ENCODE results near the gene PDE4A.
"Not testable (repeated sequence)": the region's sequence is repeated elsewhere in the genome, so short reads cannot be mapped to it uniquely, and the experiment has no call there.

Gene PDE4A

GRCh38 chr19:10420444-10421239 lies at the start of gene PDE4A:
Gene PDE4A, plus strand, starts transcription at chr19:10420538. Its CDS starts 227 bp downstream, at chr19:10420765.
- Histone ChIP-seq H3K27me3 (ENCODE audit: control insufficient read depth in 1 of 2, insufficient read depth in 2 of 2, low read length in 2 of 2) (peaks cover 61 to 89% of the 10 kb centered on the region in 2 donors), H3K4me3 (ENCODE audit: low read depth in 1 of 2, low read length in 2 of 2) (peak within 1 kb of the TSS in 1 of 2 donors; percentile 27), H3K4me1 (ENCODE audit: insufficient read depth, low read length) (peaks cover 28% of the 10 kb centered on the region), H3K36me3 (ENCODE audit: insufficient read depth, low read length) (no peaks in the 10 kb centered on the region), H3K9me3 (ENCODE audit: low read length) (no peaks in the 10 kb centered on the region), H3K9ac (ENCODE audit: low read length) (no peak within 1 kb of the TSS), H3K27ac (ENCODE audit: low read depth, low read length) (no peak within 1 kb of the TSS)

DNA sequence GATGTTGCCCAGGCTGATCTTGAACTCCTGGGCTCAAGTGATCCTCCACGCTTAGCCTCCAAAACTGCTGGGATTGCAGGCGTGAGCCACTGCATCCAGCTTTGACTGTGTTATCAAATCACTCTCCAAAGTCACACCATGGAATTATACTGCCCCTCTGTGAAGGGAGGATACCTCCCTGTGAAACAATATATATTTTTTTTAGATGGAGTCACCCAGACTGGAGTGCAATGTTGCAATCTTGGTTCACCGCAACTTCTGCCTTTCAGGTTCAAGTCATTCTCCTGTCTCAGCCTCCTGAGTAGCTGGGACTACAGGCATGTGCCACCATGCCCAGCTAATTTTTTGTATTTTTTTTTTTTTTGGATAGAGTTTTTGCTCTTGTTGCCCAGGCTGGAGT lies 47.6 kb upstream of the PDE4A start:
- Histone ChIP-seq H3K4me1 (ENCODE audit: insufficient read depth, low read length) (no peaks in the 10 kb centered on the region), H3K9me3 (ENCODE audit: low read length) (no peaks in the 10 kb centered on the region), H3K36me3 (ENCODE audit: insufficient read depth, low read length) (peaks cover 10% of the 10 kb centered on the region), H3K27ac (ENCODE audit: low read depth, low read length) (no peak overlapping the region), H3K27me3 (ENCODE audit: control insufficient read depth in 1 of 2, insufficient read depth in 2 of 2, low read length in 2 of 2) (no peaks in the 10 kb centered on the region), H3K4me3 (ENCODE audit: low read depth in 1 of 2, low read length in 2 of 2) (no peak overlapping the region), H3K9ac (ENCODE audit: low read length) (no peak overlapping the region)

DNA sequence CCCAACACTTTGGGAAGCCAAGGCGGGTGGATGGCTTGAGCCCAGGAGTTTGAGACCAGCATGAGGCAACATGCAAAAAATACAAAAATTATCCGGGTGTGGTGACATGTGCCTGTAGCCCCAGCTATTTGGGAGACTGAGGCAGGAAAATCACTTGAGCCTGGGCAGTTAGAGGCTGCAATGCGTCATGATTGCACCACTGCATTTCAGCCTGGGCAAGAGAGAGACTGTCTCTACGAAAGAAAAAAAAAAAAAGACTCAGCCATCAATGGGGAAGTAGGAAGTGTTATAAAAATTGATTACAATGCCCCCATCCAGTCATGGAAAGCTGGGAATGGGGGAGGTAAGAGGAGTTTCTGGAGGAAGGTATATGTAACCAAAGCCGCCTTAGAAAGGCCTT lies 45.4 kb upstream of the PDE4A start:
- peaks cover 5% of the 10 kb centered on the region for H3K36me3 ChIP-seq (ENCODE audit: insufficient read depth, low read length)
- no peak overlapping the region for H3K4me3 ChIP-seq (ENCODE audit: low read depth in 1 of 2, low read length in 2 of 2)
- H3K4me1 ChIP-seq (ENCODE audit: insufficient read depth, low read length) = peaks cover 5% of the 10 kb centered on the region
- H3K27ac ChIP-seq (ENCODE audit: low read depth, low read length) = no peak overlapping the region
- H3K9me3 ChIP-seq (ENCODE audit: low read length) = no peaks in the 10 kb centered on the region
- H3K27me3 ChIP-seq (ENCODE audit: control insufficient read depth in 1 of 2, insufficient read depth in 2 of 2, low read length in 2 of 2) = no peaks in the 10 kb centered on the region
- no peak overlapping the region for H3K9ac ChIP-seq (ENCODE audit: low read length)

- H3K36me3 ChIP-seq (ENCODE audit: insufficient read depth, low read length); H3K4me1 ChIP-seq (ENCODE audit: insufficient read depth, low read length); H3K27ac ChIP-seq (ENCODE audit: low read depth, low read length); H3K27me3 ChIP-seq (ENCODE audit: control insufficient read depth in 1 of 2, insufficient read depth in 2 of 2, low read length in 2 of 2); H3K9ac ChIP-seq (ENCODE audit: low read length); H3K9me3 ChIP-seq (ENCODE audit: low read length); H3K4me3 ChIP-seq (ENCODE audit: low read depth in 1 of 2, low read length in 2 of 2): not testable (repeated sequence)
Measured at GRCh38 chr19:10377140-10377640, 43.1 kb upstream of the PDE4A start.

- Histone ChIP-seq H3K27me3 (ENCODE audit: control insufficient read depth in 1 of 2, insufficient read depth in 2 of 2, low read length in 2 of 2) (no peaks in the 10 kb centered on the region), H3K9ac (ENCODE audit: low read length) (no peak overlapping the region), H3K4me3 (ENCODE audit: low read depth in 1 of 2, low read length in 2 of 2) (no peak overlapping the region), H3K4me1 (ENCODE audit: insufficient read depth, low read length) (peaks cover 6% of the 10 kb centered on the region), H3K27ac (ENCODE audit: low read depth, low read length) (no peak overlapping the region), H3K9me3 (ENCODE audit: low read length) (no peaks in the 10 kb centered on the region), H3K36me3 (ENCODE audit: insufficient read depth, low read length) (peaks cover 5% of the 10 kb centered on the region)
Measured at GRCh38 chr19:10378124-10378523, 42.2 kb upstream of the PDE4A start.

- peak overlapping the region; percentile 73 for H3K27ac ChIP-seq (ENCODE audit: low read depth, low read length)
- H3K36me3 ChIP-seq (ENCODE audit: insufficient read depth, low read length) = peaks cover 5% of the 10 kb centered on the region
Measured at GRCh38 chr19:10379880-10380312, 40.4 kb upstream of the PDE4A start.

GRCh38 chr19:10380313-10381102 lies 39.8 kb upstream of the PDE4A start, which contains the start of gene TYK2:
Gene TYK2, minus strand, starts transcription at chr19:10380572. Its CDS starts 2,166 bp downstream, at chr19:10378406.
- Histone ChIP-seq H3K27ac (ENCODE audit: low read depth, low read length) (peak within 1 kb of the TSS; percentile 73), H3K4me1 (ENCODE audit: insufficient read depth, low read length) (peaks cover 6% of the 10 kb centered on the region), H3K4me3 (ENCODE audit: low read depth in 1 of 2, low read length in 2 of 2) (peak within 1 kb of the TSS; percentile 75 to 91), H3K27me3 (ENCODE audit: control insufficient read depth in 1 of 2, insufficient read depth in 2 of 2, low read length in 2 of 2) (no peaks in the 10 kb centered on the region), H3K9ac (ENCODE audit: low read length) (peak within 1 kb of the TSS; percentile 60), H3K9me3 (ENCODE audit: low read length) (no peaks in the 10 kb centered on the region), H3K36me3 (ENCODE audit: insufficient read depth, low read length) (peaks cover 5% of the 10 kb centered on the region)

More at GRCh38 chr19:10379880-10380312, 40.4 kb upstream of the PDE4A start:
- peak overlapping the region; percentile 75 to 91 for H3K4me3 ChIP-seq (ENCODE audit: low read depth in 1 of 2, low read length in 2 of 2)
- peaks cover 6% of the 10 kb centered on the region for H3K4me1 ChIP-seq (ENCODE audit: insufficient read depth, low read length)
- H3K27me3 ChIP-seq (ENCODE audit: control insufficient read depth in 1 of 2, insufficient read depth in 2 of 2, low read length in 2 of 2) = no peaks in the 10 kb centered on the region
- H3K9ac ChIP-seq (ENCODE audit: low read length) = peak overlapping the region; percentile 60
- no peaks in the 10 kb centered on the region for H3K9me3 ChIP-seq (ENCODE audit: low read length)

DNA sequence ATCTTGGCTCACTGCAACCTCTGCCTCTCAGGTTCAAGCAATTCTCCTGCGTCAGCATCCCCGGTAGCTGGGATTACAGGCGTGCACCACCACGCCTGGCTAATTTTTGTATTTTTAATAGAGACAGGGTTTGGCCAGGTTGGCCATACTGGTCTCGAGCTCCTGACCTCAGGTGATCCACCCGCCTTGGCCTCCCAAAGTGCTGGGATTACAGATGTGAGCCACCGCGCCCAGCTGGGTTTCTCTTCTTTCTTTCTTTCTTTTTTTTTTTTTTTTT lies 37.2 kb upstream of the PDE4A start:
- H3K9me3 ChIP-seq (ENCODE audit: low read length); H3K4me3 ChIP-seq (ENCODE audit: low read depth in 1 of 2, low read length in 2 of 2); H3K27me3 ChIP-seq (ENCODE audit: control insufficient read depth in 1 of 2, insufficient read depth in 2 of 2, low read length in 2 of 2); H3K36me3 ChIP-seq (ENCODE audit: insufficient read depth, low read length); H3K27ac ChIP-seq (ENCODE audit: low read depth, low read length); H3K4me1 ChIP-seq (ENCODE audit: insufficient read depth, low read length); H3K9ac ChIP-seq (ENCODE audit: low read length): not testable (repeated sequence)

DNA sequence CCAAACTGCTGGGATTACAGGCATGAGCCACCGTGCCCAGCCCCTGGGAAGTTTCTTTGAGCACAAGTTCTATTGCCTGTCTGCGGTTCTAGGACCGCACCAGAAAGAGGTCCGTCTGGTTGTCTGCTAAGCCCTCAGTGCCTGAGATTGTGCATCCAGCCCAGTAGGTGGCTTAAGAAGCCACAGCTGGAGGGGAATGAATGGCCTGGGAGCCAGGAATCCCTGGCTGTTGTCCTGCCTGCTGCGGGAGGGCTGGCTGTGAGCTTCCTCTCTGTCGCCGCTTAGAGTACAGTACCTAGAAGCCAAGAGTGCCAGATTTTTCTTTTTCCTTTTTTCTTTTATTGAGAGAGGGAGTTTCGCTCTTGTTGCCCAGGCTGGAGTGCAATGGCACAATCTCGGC lies 35.8 kb upstream of the PDE4A start:
- no peak overlapping the region for H3K27ac ChIP-seq (ENCODE audit: low read depth, low read length)
- H3K4me3 ChIP-seq (ENCODE audit: low read depth in 1 of 2, low read length in 2 of 2) = no peak overlapping the region
- no peaks in the 10 kb centered on the region for H3K36me3 ChIP-seq (ENCODE audit: insufficient read depth, low read length)
- no peaks in the 10 kb centered on the region for H3K9me3 ChIP-seq (ENCODE audit: low read length)
- no peak overlapping the region for H3K9ac ChIP-seq (ENCODE audit: low read length)
- peaks cover 4% of the 10 kb centered on the region for H3K4me1 ChIP-seq (ENCODE audit: insufficient read depth, low read length)
- H3K27me3 ChIP-seq (ENCODE audit: control insufficient read depth in 1 of 2, insufficient read depth in 2 of 2, low read length in 2 of 2) = peaks cover 0 to 4% of the 10 kb centered on the region in 2 donors

GRCh38 chr19:10388957-10389356 lies 31.4 kb upstream of the PDE4A start:
- Histone ChIP-seq H3K4me1 (ENCODE audit: insufficient read depth, low read length) (no peaks in the 10 kb centered on the region), H3K9ac (ENCODE audit: low read length) (no peak overlapping the region), H3K27ac (ENCODE audit: low read depth, low read length) (no peak overlapping the region), H3K27me3 (ENCODE audit: control insufficient read depth in 1 of 2, insufficient read depth in 2 of 2, low read length in 2 of 2) (peaks cover 0 to 4% of the 10 kb centered on the region in 2 donors), H3K36me3 (ENCODE audit: insufficient read depth, low read length) (peaks cover 15% of the 10 kb centered on the region), H3K9me3 (ENCODE audit: low read length) (no peaks in the 10 kb centered on the region), H3K4me3 (ENCODE audit: low read depth in 1 of 2, low read length in 2 of 2) (no peak overlapping the region)

GRCh38 chr19:10389863-10390262 lies 30.5 kb upstream of the PDE4A start:
- Histone ChIP-seq H3K9me3 (ENCODE audit: low read length) (no peaks in the 10 kb centered on the region), H3K9ac (ENCODE audit: low read length) (no peak overlapping the region), H3K36me3 (ENCODE audit: insufficient read depth, low read length) (peaks cover 18% of the 10 kb centered on the region), H3K4me1 (ENCODE audit: insufficient read depth, low read length) (no peaks in the 10 kb centered on the region), H3K27me3 (ENCODE audit: control insufficient read depth in 1 of 2, insufficient read depth in 2 of 2, low read length in 2 of 2) (peaks cover 0 to 4% of the 10 kb centered on the region in 2 donors), H3K4me3 (ENCODE audit: low read depth in 1 of 2, low read length in 2 of 2) (no peak overlapping the region), H3K27ac (ENCODE audit: low read depth, low read length) (no peak overlapping the region)

Data from muscle layer of colon (tissue), 2 donors.